Transverse colon (tissue), 4 donors: ENCODE measurements around the gene OLIG1. TPM values are rescaled to one million over a fixed set of nuclear protein-coding genes. Genes with fewer than 3 reads are reported as not detected.

Source experiments
- DNase-seq: peaks from one replicate; pipeline ENCODE4 v3.0.0-alpha.2; 2019
- H3K27ac ChIP-seq, 4 donors: fragments of 200-600 bp; sonication (generic); 2 replicates each; pipeline ENCODE4 v1.5.1; 2016 to 2018; ENCODE audit warnings: inconsistent platforms in 4 of 4
- H3K27me3 ChIP-seq: fragments of 200-600 bp; sonication (generic); 2 replicates; pipeline ENCODE4 v1.5.1; 2017; ENCODE audit warnings: inconsistent platforms
- H3K36me3 ChIP-seq, 4 donors: fragments of 200-600 bp; sonication (generic); 2 replicates each; pipeline ENCODE4 v1.5.1; 2017 to 2019; ENCODE audit warnings: inconsistent platforms in 4 of 4
- H3K4me1 ChIP-seq, 4 donors: fragments of 200-600 bp; sonication (generic); 2 replicates each; pipeline ENCODE4 v1.5.1; 2017 to 2020; ENCODE audit warnings: inconsistent platforms in 4 of 4
- H3K4me3 ChIP-seq, 4 donors: fragments of 200-600 bp; sonication (generic); 1 replicate in 1 of 4; 2 replicates in 3 of 4; pipeline versions ENCODE4 v1.5.1 to v1.6.1; 2017 to 2019; ENCODE audit warnings: inconsistent platforms in 4 of 4
- H3K9me3 ChIP-seq, 2 donors: fragments of 200-600 bp; sonication (generic); 2 replicates each; pipeline ENCODE4 v1.5.1; 2017 to 2019; ENCODE audit warnings: inconsistent platforms in 2 of 2
- CTCF ChIP-seq, 5 experiments: fragments of 200-600 bp in 3 of 5; fragments of 450-650 bp in 2 of 5; sonication (generic) in 3 of 5; IDR thresholded peaks; 1 replicate in 2 of 5; 2 replicates in 3 of 5; pipeline ENCODE4 v1.5.1; 2016 to 2017; ENCODE audit warnings: antibody characterized with exemption in 5 of 5, inconsistent platforms in 3 of 5, mild to moderate bottlenecking in 2 of 5, moderate library complexity in 1 of 5
- EP300 ChIP-seq: sonication (generic); formaldehyde crosslinking; IDR thresholded peaks from one replicate; pipeline ENCODE4 v1.6.1; 2017; ENCODE audit warnings: antibody characterized with exemption, low read depth
- POLR2A ChIP-seq: fragments of 450-650 bp; IDR thresholded peaks from one replicate; pipeline ENCODE4 v1.6.1; 2016; ENCODE audit warnings: antibody characterized with exemption, mild to moderate bottlenecking, moderate library complexity
- POLR2AphosphoS5 ChIP-seq, 3 donors: sonication (generic); formaldehyde crosslinking; IDR thresholded peaks; one replicate each; pipeline ENCODE4 v1.6.1; 2016; ENCODE audit warnings: antibody characterized with exemption in 3 of 3
- WGBS, 2 donors: methylation state at CpG; one replicate each; pipeline ENCODE4 v1.1.5; 2018; ENCODE audit warnings: low coverage in 1 of 2; 5-methylcytosine and 5-hydroxymethylcytosine counted together
- in situ Hi-C, 4 donors: fragments of 200-750 bp; cut with MboI; loops; one replicate each; pipeline versions ENCODE4 v1.15.0 to v1.15.1; 2017; ENCODE audit warnings: low sequenced_read_pairs in 3 of 4, low pct_ligation_motif_present in 1 of 4, low pct_unique_long_range_greater_than_20kb in 1 of 4
- intact Hi-C: fragments of 100-400 bp; cut with DNase I; formaldehyde crosslinking; loops from one replicate; pipeline ENCODE4 v1.15.1; 2023; ENCODE audit warnings: low total_unique reads
- total RNA-seq, 4 donors: library from RNA; depleted of rRNA; stranded (reverse); fragments of >200 nt; gene quantifications; one replicate each; pipeline ENCODE4 v1.1.0, GENCODE V29; 2016

Gene OLIG1
- total RNA-seq, 4 donors from 2014 or later: not detected

DNA sequence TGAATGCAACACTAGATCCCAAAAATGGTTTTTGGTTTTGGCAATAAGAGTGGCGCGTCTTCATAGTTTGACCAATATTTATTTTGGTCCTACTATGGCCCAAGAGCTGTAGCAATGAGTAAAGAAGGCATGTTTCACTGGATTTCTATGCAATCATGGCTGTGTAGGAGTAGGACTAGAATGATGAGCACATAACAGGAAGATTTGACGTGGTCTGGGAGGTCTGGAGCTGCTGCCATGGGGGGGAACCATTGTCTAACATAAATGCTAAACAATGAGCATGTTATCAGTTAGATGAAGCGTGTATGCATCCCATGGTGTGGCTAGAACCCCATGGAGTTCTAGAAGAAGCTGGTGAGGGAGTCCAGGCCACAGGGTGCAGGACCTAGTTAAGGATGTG, 38.3 kb downstream of the OLIG1 start:
- WGBS, 2 donors: 63 to 81% methylated on average over 3 to 4 of the region's 4 CpGs
- H3K27me3 ChIP-seq: peaks cover 78% of the 10 kb centered on the region
- intact Hi-C loops (no loop called here), in situ Hi-C loops (no loop called here)
- TF ChIP-seq EP300: no peak
- no peak for TF ChIP-seq POLR2A
- no peak for TF ChIP-seq CTCF (IDR thresholded peaks at IDR 0.05)
- TF ChIP-seq POLR2AphosphoS5 (IDR thresholded peaks at IDR 0.05): no peak
- H3K4me3 ChIP-seq: no peak overlapping the region
- no peaks in the 10 kb centered on the region for H3K36me3 ChIP-seq
- peaks cover 0 to 6% (median 2%) of the 10 kb centered on the region in 4 donors for H3K4me1 ChIP-seq
- no peak overlapping the region for H3K27ac ChIP-seq
- no peaks in the 10 kb centered on the region for H3K9me3 ChIP-seq
- DNase-seq: no peak

DNA sequence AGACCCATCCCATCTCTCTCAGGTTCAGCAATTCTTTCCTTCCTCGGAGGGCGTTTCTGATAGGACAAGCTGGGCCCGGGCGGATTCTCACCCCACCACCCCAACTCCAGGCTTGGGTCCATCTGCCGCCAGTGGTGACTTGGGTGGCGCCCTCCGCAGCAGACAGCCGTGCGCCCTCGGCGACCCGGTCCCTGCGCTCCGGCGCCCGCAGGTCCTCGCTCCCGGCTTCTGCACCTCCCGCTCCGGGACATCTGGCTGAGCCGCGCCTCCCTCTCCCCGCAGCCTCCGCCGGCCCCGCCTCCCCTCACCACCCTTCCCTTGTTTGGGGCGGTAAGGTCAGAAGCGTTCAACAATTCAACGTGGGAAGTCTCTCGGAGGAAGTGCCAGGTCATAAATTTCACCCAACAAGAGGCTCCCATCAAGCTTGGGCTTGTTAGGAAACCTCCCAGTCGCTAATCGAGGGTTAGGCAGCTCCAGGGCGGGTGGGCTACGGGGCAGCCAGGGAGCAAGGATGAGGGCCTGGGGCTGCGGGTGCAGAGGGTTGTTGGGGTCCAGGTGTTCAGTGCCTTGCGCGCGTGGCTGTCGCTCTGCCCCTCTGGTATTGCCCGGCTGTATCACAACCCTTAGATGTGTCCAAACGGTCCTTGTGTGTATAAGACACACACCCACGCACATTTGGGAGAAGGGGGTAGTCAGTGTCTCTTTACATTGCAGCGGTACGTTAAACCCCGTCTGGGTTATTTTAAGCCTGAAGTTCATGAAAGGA, 39.8 kb downstream of the OLIG1 start:
- Histone ChIP-seq H3K9me3 (no peaks in the 10 kb centered on the region), H3K27ac (no peak overlapping the region), H3K4me1 (peaks cover 0 to 6% (median 2%) of the 10 kb centered on the region in 4 donors), H3K36me3 (no peaks in the 10 kb centered on the region), H3K27me3 (peaks cover 69% of the 10 kb centered on the region), H3K4me3 (peak overlapping the region in 1 of 4 donors; percentile 11)
- intact Hi-C loops (no loop called here), in situ Hi-C loops (no loop called here)
- no peak for TF ChIP-seq EP300
- TF ChIP-seq CTCF (IDR thresholded peaks at IDR 0.05): no peak
- TF ChIP-seq POLR2AphosphoS5 (IDR thresholded peaks at IDR 0.05): no peak
- no peak for TF ChIP-seq POLR2A
- no peak for DNase-seq
- 11 to 21% methylated on average over 4 to 45 of the region's 45 CpGs for WGBS, 2 donors

DNA sequence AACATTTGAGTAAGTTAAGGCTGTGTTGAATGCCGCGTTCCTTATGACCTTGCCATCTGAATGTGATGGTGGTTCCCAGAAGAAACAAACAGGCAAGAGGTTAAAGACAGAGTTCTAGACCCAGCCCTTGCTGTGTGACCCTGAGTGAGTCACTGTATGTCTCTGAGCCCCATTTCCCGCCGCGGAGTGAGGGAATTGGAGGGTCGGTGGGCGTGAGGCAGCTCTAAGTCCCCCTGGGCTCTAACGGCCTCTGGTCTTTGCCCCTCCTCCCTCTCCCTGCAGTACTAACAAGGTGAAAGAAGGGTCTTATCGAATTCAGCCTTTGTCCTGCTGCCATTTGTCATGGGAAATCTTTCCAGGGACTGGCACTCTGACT, 40.4 kb downstream of the OLIG1 start:
- peaks cover 69% of the 10 kb centered on the region for H3K27me3 ChIP-seq
- H3K27ac ChIP-seq: no peak overlapping the region
- H3K4me1 ChIP-seq: peaks cover 0 to 6% (median 2%) of the 10 kb centered on the region in 4 donors
- intact Hi-C loops (no loop called here), in situ Hi-C loops (no loop called here)
- H3K9me3 ChIP-seq: no peaks in the 10 kb centered on the region
- no peak for DNase-seq
- TF ChIP-seq POLR2AphosphoS5 (IDR thresholded peaks at IDR 0.05) (no peak), POLR2A (no peak), CTCF (IDR thresholded peaks at IDR 0.05) (no peak), EP300 (no peak)
- H3K36me3 ChIP-seq: no peaks in the 10 kb centered on the region
- H3K4me3 ChIP-seq: no peak overlapping the region
- 58 to 100% methylated on average over 1 to 9 of the region's 9 CpGs for WGBS, 2 donors

DNA sequence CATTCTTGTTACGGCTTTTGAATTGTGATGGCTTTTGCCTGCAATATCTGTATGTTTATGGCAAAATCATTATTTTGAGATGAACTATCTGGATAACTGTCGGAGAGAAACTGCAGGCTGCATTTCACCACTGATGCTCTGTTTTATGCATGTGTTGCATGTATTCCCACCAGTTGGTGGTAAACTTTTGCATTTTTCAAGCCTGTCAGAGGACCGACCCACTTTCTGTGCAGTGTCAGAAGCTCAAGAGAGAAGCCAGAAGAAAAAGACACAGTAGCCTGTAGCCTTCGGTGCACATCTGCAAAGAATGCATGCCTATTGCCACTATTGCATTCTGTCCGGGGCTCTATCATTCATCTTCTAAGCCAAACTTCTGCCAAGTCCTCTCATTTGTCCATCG, 41.6 kb downstream of the OLIG1 start:
- intact Hi-C loops (no loop called here), in situ Hi-C loops (no loop called here)
- no peak overlapping the region for H3K4me3 ChIP-seq
- peaks cover 65% of the 10 kb centered on the region for H3K27me3 ChIP-seq
- no peak for DNase-seq
- no peak overlapping the region for H3K27ac ChIP-seq
- peaks cover 0 to 6% (median 2%) of the 10 kb centered on the region in 4 donors for H3K4me1 ChIP-seq
- no peaks in the 10 kb centered on the region for H3K36me3 ChIP-seq
- TF ChIP-seq EP300: no peak
- TF ChIP-seq POLR2A: no peak
- TF ChIP-seq POLR2AphosphoS5 (IDR thresholded peaks at IDR 0.05): no peak
- TF ChIP-seq CTCF (IDR thresholded peaks at IDR 0.05): no peak
- WGBS, 2 donors: 54 to 66% methylated on average over 6 of the region's 6 CpGs
- H3K9me3 ChIP-seq: no peaks in the 10 kb centered on the region
